Left ventricle myocardium inferior (tissue), 1 donor: Measurements from ENCODE around the gene SLC26A1. TPM values are rescaled to one million over a fixed set of nuclear protein-coding genes. Genes with fewer than 3 reads are reported as not detected.

ENCODE experiments used
- DNase-seq: peaks from one replicate; pipeline ENCODE4 v3.0.0-alpha.2; 2020
- H3K27ac ChIP-seq: fragments of 200-600 bp; replicated peaks from 2 replicates; pipeline ENCODE4 v1.8.0; 2021
- H3K27me3 ChIP-seq: fragments of 200-600 bp; 2 replicates; pipeline ENCODE4 v1.8.0; 2021; ENCODE audit warnings: low read depth
- H3K36me3 ChIP-seq: fragments of 200-600 bp; 2 replicates; pipeline ENCODE4 v1.8.0; 2021
- H3K4me1 ChIP-seq: fragments of 200-600 bp; 2 replicates; pipeline ENCODE4 v1.8.0; 2021
- H3K4me3 ChIP-seq: fragments of 200-600 bp; 2 replicates; pipeline ENCODE4 v1.8.0; 2021; ENCODE audit warnings: mild to moderate bottlenecking, moderate library complexity
- H3K9me3 ChIP-seq: fragments of 200-600 bp; replicated peaks from 2 replicates; pipeline ENCODE4 v1.8.0; 2021
- intact Hi-C: fragments of 100-400 bp; cut with micrococcal nuclease; formaldehyde crosslinking; loops from one replicate; pipeline ENCODE4 v1.11.0; 2022
- total RNA-seq: library from RNA; stranded (reverse); fragmentation: NEBNext Ultra II Directional; extraction: Animal tissue kit (Norgen Biotek cat#: 25700); gene quantifications from one replicate; pipeline ENCODE4 v1.2.1, GENCODE V29; 2021
- TF ChIP-seq, protein P1 (sequence below): fragments of 200-600 bp; IDR thresholded peaks from 2 replicates; pipeline ENCODE4 v1.8.0; 2021; ENCODE audit warnings: antibody characterized with exemption, mild to moderate bottlenecking, borderline replicate concordance
- donor health status: DM: no; HTN: yes; CAD: no; lungs with severe emphysema.

SLC26A1 gene
- total RNA-seq, 1 donor from 2014 or later = not detected

DNA sequence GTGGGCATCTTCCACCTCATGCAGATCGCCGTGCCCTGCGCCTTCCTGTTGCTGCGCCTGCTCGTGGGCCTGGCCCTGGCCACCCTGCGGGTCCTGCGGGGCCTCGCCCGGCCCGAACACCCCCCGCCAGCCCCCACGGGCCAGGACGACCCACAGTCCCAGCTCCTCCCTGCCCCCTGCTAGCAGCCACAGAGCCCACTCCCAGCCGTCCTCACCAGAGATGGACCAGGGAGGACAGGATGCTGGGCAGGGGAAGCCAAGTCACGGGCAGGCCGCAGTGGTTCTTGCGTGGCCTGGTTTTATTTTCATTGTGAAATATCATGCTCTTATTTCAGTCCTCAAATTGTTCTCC, 34.9 kb downstream of the SLC26A1 start:
- H3K27me3 ChIP-seq = no peaks in the 10 kb centered on the region
- TF ChIP-seq, protein P1, sequence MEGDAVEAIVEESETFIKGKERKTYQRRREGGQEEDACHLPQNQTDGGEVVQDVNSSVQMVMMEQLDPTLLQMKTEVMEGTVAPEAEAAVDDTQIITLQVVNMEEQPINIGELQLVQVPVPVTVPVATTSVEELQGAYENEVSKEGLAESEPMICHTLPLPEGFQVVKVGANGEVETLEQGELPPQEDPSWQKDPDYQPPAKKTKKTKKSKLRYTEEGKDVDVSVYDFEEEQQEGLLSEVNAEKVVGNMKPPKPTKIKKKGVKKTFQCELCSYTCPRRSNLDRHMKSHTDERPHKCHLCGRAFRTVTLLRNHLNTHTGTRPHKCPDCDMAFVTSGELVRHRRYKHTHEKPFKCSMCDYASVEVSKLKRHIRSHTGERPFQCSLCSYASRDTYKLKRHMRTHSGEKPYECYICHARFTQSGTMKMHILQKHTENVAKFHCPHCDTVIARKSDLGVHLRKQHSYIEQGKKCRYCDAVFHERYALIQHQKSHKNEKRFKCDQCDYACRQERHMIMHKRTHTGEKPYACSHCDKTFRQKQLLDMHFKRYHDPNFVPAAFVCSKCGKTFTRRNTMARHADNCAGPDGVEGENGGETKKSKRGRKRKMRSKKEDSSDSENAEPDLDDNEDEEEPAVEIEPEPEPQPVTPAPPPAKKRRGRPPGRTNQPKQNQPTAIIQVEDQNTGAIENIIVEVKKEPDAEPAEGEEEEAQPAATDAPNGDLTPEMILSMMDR = no peak
- H3K4me1 ChIP-seq = no peaks in the 10 kb centered on the region
- no peak overlapping the region for H3K4me3 ChIP-seq
- DNase-seq = no peak
- intact Hi-C loops = no loop called here
- H3K9me3 ChIP-seq = no peaks in the 10 kb centered on the region
- peaks cover 54% of the 10 kb centered on the region for H3K36me3 ChIP-seq
- no peak overlapping the region for H3K27ac ChIP-seq

DNA sequence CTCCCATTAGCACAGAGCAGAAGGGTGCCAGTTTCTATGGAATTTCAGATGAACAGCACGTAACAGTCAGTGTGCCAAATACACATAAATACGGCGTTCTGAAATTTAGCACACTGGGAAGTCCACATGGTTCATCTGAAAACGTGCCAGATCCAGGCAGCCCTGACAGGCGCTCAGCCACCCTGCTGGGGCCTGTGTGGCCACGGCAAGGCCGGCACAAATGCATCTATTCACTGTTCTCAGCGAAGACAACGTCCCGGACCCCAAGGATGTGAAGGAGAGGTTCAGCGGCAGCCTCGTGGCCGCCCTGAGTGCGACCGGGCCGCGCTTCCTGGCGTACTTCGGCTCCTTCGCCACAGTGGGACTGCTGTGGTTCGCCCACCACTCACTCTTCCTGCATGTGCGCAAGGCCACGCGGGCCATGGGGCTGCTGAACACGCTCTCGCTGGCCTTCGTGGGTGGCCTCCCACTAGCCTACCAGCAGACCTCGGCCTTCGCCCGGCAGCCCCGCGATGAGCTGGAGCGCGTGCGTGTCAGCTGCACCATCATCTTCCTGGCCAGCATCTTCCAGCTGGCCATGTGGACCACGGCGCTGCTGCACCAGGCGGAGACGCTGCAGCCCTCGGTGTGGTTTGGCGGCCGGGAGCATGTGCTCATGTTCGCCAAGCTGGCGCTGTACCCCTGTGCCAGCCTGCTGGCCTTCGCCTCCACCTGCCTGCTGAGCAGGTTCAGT, 35.5 kb downstream of the SLC26A1 start:
- no peaks in the 10 kb centered on the region for H3K27me3 ChIP-seq
- H3K36me3 ChIP-seq = peaks cover 54% of the 10 kb centered on the region
- H3K9me3 ChIP-seq = no peaks in the 10 kb centered on the region
- TF ChIP-seq, protein P1 = no peak
- H3K4me1 ChIP-seq = no peaks in the 10 kb centered on the region
- no peak overlapping the region for H3K4me3 ChIP-seq
- intact Hi-C loops = no loop called here
- no peak overlapping the region for H3K27ac ChIP-seq
- no peak for DNase-seq

DNA sequence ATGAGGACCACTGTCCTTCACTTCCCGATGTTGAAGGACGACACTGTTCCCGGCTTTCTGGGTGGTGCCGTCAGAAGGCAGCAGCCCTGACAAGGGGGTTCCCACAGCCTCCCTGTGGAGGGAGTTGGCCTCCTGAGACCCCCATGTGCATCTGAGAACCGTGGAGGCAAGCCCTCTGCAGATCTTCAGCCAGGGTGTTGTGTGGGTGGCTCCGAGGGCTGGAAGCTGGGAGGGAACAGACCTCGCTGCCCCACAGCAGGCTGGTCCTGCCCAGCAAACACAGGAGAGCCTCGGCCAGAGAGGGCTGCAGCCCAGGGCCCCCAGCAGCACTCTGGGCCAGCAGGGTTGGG, 36.0 kb downstream of the SLC26A1 start:
- intact Hi-C loops = no loop called here
- no peaks in the 10 kb centered on the region for H3K4me1 ChIP-seq
- H3K4me3 ChIP-seq = no peak overlapping the region
- H3K9me3 ChIP-seq = no peaks in the 10 kb centered on the region
- no peak overlapping the region for H3K27ac ChIP-seq
- TF ChIP-seq, protein P1 = no peak
- peaks cover 49% of the 10 kb centered on the region for H3K36me3 ChIP-seq
- no peaks in the 10 kb centered on the region for H3K27me3 ChIP-seq
- no peak for DNase-seq

DNA sequence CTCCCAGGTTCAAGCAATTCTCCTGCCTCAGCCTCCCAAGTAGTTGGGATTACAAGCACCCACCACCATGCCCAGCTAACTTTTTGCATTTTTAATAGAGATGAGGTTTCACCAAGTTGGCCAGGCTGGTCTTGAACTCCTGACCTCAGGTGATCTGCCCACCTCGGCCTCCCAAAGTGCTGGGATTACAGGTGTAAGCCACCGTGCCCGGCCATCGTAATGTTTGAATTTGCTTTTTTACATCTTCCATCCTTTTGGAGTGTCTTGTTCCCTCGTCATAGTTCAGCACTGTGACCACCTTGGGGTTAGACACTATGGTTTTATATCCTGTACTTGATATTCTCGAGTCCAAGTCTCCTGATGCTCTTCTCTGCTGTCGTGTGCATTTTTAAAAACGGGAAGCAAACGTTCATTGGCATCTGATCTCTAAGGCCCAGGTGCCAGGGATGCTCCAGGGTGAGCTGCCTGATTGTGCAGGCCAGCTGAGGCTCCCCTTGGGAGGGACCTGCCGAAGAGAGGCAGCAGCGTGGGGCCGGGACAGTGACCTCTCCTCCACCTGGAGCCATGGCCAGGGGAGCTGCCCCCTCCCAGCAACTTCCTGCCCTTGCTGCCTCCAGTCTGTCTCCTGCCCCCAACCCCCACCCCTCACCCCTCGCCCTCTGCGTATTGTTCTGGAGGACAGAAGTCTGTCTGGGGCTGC, 36.5 kb downstream of the SLC26A1 start:
- DNase-seq = no peak
- peaks cover 45% of the 10 kb centered on the region for H3K36me3 ChIP-seq

DNA sequence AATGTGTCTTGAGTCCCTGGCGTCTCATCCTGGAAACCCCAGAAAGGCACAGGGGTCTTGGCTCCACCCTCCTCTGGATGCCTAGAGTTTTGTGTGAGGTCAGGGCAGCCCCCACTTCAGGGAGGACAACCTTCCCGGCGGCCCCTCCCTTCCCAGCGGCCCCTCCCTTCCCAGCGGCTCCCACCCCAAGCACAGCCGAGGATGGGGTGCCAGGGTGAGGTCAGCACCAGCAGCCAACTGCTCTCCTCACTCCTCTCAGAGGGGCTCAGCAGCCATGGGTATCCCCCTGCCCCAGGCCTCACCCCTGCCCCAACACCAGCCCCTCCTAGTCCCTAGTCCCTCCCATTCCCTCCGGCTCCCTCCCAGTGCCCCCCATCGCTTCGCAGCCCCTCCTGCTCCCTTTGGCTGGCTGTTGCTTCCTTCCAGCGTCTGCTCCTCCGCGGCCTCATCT, 37.2 kb downstream of the SLC26A1 start:
- Histone ChIP-seq H3K27ac (no peak overlapping the region), H3K9me3 (no peaks in the 10 kb centered on the region), H3K4me3 (no peak overlapping the region), H3K27me3 (no peaks in the 10 kb centered on the region), H3K4me1 (no peaks in the 10 kb centered on the region), H3K36me3 (peaks cover 46% of the 10 kb centered on the region)
- TF ChIP-seq, protein P1 = no peak
- no peak for DNase-seq
- intact Hi-C loops = no loop called here

More for the DNA sequence above, 36.5 kb downstream of the SLC26A1 start:
- Histone ChIP-seq H3K9me3 (no peaks in the 10 kb centered on the region), H3K27ac (no peak overlapping the region), H3K4me1 (no peaks in the 10 kb centered on the region), H3K4me3 (no peak overlapping the region), H3K27me3 (no peaks in the 10 kb centered on the region)
- TF ChIP-seq, protein P1 = no peak
- intact Hi-C loops = no loop called here
